ENCODE measurements around the gene ABCB8. TPM values are rescaled to one million over a fixed set of nuclear protein-coding genes. Genes with fewer than 3 reads are reported as not detected.

Gene ABCB8
- total and polyA plus RNA-seq, 11 donors = 13.6 to 34.5 (median 26.0) TPM

DNA sequence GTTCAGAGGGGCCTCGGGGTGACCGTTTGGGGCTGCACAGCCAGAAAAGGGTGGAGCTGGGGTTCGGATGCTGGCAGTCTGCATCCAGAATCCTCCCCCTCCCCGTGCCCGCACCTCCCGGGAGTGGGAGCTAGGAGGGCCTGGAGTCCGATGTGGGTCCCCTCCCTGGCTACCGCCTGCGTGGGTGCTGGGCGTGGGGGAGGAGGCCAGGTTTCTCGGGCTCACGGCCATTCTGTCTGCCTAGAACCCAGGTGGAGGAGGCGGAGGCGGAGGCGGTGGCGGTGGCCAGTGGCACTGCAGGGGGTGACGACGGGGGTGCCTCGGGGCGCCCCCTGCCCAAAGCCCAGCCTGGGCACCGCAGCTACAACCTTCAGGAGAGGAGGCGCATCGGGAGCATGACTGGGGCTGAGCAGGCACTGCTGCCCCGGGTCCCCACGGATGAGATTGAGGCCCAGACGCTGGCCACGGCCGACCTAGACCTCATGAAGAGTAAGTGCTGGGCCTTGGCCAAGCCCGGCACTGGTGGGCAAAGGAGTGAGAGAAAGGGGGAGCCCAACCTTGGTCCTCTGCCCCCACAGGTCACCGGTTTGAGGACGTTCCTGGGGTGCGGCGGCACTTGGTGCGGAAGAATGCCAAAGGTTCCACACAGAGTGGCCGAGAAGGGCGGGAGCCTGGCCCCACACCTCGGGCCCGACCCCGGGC is 38.2 kb downstream of the ABCB8 start:
- ATAC-seq (no peak), DNase-seq (no peak)
- Histone ChIP-seq H3K36me3 (peaks cover 0 to 81% (median 75%) of the 10 kb centered on the region in 9 donors), H3K4me3 (no peak overlapping the region), H3K27ac (no peak overlapping the region), H3K9me3 (no peaks in the 10 kb centered on the region), H3K27me3 (no peaks in the 10 kb centered on the region), H3K4me1 (peaks cover 4 to 22% (median 16%) of the 10 kb centered on the region in 12 donors)
- 89 to 95% (median 91%) methylated on average over 36 to 39 of the region's 39 CpGs for WGBS, 4 donors
- TF ChIP-seq, protein P1, sequence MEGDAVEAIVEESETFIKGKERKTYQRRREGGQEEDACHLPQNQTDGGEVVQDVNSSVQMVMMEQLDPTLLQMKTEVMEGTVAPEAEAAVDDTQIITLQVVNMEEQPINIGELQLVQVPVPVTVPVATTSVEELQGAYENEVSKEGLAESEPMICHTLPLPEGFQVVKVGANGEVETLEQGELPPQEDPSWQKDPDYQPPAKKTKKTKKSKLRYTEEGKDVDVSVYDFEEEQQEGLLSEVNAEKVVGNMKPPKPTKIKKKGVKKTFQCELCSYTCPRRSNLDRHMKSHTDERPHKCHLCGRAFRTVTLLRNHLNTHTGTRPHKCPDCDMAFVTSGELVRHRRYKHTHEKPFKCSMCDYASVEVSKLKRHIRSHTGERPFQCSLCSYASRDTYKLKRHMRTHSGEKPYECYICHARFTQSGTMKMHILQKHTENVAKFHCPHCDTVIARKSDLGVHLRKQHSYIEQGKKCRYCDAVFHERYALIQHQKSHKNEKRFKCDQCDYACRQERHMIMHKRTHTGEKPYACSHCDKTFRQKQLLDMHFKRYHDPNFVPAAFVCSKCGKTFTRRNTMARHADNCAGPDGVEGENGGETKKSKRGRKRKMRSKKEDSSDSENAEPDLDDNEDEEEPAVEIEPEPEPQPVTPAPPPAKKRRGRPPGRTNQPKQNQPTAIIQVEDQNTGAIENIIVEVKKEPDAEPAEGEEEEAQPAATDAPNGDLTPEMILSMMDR (IDR thresholded peaks at IDR 0.05) = no peak
- no peak for TF ChIP-seq POLR2A (IDR thresholded peaks at IDR 0.05)
- intact Hi-C loops (cut with DNase I) = loop anchor here in 1 of 10 donors (10.0 kb wide), 1 partner anchor 48 kb away; no protein-coding TSS in a partner anchor

DNA sequence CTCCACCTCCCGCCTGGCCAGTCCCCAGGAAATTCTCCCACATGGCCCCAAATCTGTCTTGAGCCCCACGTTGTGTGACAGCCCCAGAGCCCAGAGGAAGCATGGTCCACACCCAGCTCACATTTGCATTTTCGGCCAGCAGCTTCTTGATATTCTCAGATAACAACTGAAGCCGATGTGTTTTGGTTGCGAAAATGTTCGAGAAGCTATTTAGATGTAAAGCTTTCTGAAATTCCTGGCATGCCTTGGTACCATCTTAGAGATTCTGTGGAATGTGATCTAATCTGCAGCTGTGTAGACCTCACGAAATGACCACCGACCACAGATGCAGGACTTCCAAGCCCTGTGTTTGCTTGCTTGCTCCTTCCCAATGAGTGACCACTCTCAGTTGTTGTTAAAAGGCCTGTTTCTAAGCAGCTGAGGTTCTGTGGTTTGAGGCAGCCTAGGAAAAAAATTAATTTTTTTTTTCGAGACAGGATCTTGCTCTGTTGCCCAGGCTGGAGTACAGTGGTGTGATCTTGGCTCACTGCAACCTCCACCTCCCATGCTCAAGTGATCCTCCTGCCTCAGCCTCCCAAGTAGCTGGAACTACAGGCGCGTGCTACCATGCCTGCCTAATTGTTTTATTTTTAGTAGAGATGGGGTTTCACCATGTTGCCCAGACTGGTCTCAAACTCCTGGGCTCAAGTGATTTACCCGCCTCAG is 40.0 kb downstream of the ABCB8 start:
- H3K4me1 ChIP-seq = peaks cover 0 to 6% (median 3%) of the 10 kb centered on the region in 12 donors
- DNase-seq (no peak), ATAC-seq (no peak)
- TF ChIP-seq POLR2A (IDR thresholded peaks at IDR 0.05) = no peak
- no peak overlapping the region for H3K4me3 ChIP-seq
- H3K36me3 ChIP-seq = peaks cover 0 to 97% (median 90%) of the 10 kb centered on the region in 9 donors
- intact Hi-C loops (cut with DNase I) = loop anchor here in 1 of 10 donors (10.0 kb wide), 1 partner anchor 47 kb away; no protein-coding TSS in a partner anchor
- 78 to 85% (median 82%) methylated on average over 12 of the region's 12 CpGs for WGBS, 4 donors
- no peaks in the 10 kb centered on the region for H3K27me3 ChIP-seq
- H3K9me3 ChIP-seq = no peaks in the 10 kb centered on the region
- H3K27ac ChIP-seq = no peak overlapping the region

DNA sequence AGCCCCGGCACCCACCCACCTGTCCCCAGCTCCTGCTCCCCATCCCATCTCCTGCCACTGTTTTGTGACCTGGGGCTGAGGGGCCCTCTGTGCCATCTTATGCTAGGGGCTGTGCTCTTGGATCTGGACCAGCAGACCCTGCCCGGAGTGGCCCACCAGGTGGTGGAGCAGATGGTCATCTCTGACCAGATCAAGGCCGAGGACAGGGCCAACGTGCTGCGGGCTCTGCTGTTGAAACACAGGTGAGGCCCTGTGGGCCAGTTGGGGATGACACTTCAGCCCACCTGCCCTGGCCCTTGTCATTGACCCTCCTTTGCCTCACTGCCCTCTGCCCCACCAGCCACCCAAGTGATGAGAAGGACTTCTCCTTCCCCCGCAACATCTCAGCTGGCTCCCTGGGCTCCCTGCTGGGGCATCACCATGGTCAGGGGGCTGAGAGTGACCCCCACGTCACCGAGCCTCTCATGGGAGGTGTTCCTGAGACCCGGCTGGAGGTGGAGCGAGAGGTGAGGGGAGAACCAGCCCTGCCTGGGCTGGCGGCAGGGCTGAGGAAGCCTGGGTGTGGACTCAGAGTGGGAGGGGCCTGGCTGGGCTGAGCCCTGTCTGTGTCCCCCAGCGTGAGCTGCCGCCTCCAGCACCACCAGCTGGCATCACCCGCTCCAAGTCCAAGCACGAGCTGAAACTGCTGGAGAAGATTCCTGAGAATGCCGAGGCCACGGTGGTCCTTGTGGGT is 41.8 kb downstream of the ABCB8 start:
- peaks cover 0 to 100% (median 98%) of the 10 kb centered on the region in 9 donors for H3K36me3 ChIP-seq
- ATAC-seq = no peak
- no peak for DNase-seq
- H3K4me1 ChIP-seq = peaks cover 0 to 3% (median 0%) of the 10 kb centered on the region in 12 donors
- WGBS, 4 donors = 89 to 93% (median 92%) methylated on average over 8 to 17 of the region's 17 CpGs
- no peak overlapping the region for H3K4me3 ChIP-seq
- TF ChIP-seq POLR2A (IDR thresholded peaks at IDR 0.05) = no peak
- TF ChIP-seq, protein P1 (IDR thresholded peaks at IDR 0.05) = no peak
- no peaks in the 10 kb centered on the region for H3K27me3 ChIP-seq
- no peaks in the 10 kb centered on the region for H3K9me3 ChIP-seq
- intact Hi-C loops (cut with DNase I) = loop anchor here in 1 of 10 donors (10.0 kb wide), 1 partner anchor 45 kb away; no protein-coding TSS in a partner anchor
- H3K27ac ChIP-seq = no peak overlapping the region

DNA sequence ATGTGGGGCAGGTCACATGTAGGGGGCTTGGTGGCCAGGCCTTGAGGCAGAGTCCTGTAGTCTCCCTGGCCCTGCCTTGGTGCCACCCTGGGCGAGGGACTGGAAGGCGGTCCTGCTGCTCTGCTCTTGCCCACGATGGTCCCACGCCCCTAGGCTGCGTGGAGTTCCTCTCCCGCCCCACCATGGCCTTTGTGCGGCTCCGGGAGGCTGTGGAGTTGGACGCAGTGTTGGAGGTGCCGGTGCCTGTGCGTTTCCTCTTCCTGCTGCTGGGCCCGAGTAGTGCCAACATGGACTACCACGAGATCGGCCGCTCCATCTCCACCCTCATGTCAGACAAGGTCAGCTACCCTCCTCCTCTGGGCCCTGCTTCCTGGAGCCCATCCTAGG is 42.3 kb downstream of the ABCB8 start:
- intact Hi-C loops (cut with DNase I) = no loop called here
- Histone ChIP-seq H3K27ac (no peak overlapping the region), H3K36me3 (peaks cover 0 to 100% (median 98%) of the 10 kb centered on the region in 9 donors), H3K9me3 (no peaks in the 10 kb centered on the region), H3K27me3 (no peaks in the 10 kb centered on the region), H3K4me1 (no peaks in the 10 kb centered on the region), H3K4me3 (no peak overlapping the region)
- TF ChIP-seq, protein P1 (IDR thresholded peaks at IDR 0.05) = no peak
- no peak for TF ChIP-seq POLR2A (IDR thresholded peaks at IDR 0.05)
- WGBS, 4 donors = 91 to 97% (median 92%) methylated on average over 14 to 15 of the region's 15 CpGs
- DNase-seq = no peak
- no peak for ATAC-seq

Measured in heart left ventricle (tissue), 16 donors.